Measurements from ENCODE around the gene ATXN7L1.
"Not testable (repeated sequence)": the region's sequence is repeated elsewhere in the genome, so short reads cannot be mapped to it uniquely, and the experiment has no call there.

ATXN7L1 gene

DNA sequence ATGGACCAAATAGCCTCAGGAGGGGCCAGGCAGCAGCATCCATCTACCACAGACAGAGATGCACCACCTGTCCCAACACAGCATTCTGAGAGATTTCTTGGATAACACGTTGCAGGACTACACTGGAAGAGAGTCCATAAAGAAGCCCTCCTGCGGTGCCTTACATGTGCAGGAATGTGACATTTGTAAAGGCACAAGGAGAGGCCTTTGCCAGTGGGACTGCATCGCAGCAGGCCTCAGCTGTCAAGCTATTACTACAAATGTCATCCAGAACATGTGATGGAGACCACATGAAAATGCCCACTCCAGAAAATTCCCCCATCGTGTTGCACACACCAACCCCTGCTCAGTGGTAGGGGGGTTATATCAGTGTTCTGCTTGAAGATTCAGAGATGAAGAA is 77.4 kb downstream of the ATXN7L1 start:
- FAIRE-seq = no peak

DNA sequence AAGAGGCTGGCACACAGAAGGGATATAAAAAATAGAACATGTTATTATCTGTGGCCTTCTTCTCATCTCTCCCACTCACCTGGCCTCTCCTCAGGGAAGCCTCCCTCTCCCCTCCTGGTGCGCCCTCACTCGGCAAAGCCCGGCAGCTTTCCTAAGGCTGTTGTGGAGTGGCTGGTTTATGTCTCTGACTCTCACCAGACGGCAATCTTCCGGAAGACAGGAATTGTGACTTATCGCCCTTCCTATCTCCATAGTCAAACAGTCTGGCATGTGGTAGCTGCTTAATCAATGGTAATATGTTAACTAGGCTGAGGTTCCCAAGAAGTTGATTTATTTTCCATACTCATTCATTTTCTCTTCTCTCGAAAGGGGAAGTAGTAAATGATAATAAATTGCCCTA is 78.7 kb downstream of the ATXN7L1 start:
- no peak for FAIRE-seq

DNA sequence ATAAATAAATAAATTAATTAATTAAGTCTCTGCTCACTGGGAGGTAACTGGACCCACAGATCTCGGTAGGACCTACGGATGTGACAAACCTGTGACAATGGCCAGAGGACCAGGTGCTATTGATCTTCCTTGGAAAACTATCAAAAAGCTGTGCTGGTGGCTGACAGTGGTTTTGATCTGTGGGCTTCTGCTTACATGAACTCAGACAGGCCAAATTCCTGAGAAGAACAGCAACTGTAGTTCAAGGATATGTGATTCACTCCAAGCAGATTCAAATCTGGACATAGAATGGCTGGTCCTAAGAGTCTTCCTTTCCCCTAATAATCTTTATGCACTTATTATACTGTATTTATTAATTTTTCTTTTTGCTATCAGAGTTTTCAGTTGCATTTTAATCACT is 80.0 kb downstream of the ATXN7L1 start:
- no peak for FAIRE-seq

DNA sequence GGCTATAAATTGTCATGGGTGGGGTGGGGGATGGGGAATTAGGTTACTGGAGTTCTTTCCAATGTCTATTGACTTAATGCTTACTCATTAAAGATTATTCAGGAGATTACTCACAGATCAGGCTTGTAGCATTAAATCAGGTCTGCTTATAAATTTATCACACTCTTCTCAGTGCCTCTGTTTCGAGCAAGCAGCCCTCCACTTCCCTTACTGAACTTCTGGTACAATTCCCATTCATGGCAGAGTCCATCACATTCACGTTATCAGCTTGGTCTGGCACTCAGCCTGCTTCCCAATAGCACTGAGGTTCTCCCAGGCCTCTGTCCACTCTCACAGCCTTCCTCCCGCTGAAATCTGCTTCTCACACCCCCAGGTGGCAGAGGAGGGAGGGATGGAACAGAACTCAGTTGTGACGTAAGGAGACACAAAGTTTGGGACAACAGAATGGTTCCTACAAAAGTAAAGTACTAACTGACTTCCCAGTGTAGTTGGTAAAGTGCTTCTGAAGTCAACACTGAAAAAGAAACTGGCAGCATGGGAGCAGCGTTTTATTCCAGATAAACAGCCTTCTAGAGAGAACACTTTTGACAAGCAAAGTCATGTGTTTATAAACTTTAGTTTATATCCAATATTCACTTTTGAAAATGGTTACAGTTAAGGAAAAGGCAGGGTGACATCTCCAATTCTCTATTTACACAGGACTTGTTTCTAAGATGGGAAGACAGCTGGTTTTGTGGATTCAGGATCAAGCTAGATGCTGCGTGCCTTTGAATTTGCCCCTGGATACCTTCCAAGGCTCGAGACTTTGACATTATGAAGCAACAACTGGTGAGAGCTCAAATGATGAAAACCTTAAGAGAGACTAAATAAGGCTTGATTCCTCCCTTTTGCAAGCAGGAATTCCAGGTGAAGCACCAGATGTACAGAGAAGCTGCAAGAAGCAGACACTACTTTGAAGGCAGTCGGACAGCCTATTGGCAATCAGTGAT is 81.4 kb downstream of the ATXN7L1 start:
- no peak for FAIRE-seq

DNA sequence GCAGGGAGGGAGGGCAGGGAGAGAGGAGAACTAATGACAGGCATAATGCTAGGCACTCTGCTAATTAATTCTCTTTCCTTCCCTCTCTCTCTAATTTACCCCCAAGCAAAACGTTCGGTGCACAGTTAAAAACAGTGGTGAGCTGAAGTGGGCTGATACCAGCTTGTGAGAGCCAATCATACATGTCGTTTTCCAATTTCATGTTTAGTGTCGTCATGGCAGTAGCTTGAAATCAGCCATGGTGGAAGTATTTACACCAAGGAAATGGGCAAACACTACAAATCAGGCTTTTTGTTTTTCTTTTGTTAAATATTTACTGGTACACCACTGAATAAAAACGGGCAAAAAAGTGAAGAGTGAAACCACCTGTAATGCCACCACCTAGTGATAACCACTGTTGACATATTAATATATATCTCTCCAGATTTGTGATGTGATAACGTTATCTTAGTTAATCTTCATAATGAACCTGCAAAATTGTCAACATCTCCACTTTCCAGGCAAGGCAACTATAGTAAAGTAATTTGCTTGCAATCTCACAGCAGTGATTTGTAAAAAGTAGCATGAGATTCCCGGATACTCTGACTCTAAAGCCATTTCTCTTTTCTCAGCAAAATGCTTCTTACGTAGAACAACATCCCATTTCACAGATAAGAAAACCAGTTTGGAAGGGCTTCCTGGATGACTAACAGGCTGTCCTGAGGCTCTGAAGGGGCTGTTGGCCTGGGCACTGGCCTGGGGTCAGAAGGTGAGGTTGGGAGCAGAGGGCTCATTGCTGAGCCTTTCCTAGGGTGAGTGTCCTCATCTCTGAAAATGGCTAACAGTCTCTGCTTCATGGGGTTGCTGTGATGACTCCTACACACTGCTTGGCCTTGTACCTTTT is 83.7 kb downstream of the ATXN7L1 start:
- no peak for FAIRE-seq

DNA sequence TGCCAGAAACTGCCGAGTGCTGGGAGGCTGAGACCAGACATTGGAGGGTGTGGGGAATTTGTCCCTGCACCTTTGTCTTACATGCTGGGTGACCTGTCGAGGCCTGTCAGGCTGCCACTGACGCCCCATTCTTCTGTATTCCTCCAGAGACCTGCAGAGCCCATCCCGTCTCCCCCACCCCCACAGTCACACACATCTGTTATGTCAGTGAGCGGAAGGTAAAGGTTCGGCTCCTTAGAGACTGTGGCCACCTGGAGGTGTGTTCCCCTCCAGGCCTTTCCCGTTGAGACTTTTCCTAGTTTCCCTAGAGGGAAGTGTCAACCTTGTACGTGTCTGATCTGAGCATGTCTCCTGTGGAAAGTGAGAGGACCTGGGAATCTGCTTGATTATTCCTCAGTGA is 84.5 kb downstream of the ATXN7L1 start:
- FAIRE-seq = no peak

DNA sequence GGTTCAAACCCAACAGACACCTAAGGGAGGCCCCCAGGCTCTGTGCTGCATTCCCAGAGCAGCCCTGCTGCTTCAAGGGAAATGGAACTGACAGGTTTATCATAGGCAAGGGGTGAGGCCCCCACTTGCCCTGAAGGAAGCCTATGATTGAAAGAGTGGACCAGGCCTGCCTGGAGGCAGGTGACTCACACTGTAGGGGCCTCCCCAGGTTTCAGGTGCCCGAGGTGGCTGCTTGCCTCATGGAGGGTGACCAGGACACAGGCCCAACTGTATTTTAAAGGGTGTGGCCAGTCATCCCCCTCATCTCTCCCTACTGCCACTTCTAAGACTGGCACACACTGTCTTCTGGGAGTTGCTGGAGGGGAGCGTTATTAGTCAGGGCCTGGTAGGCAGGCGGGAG is 85.4 kb downstream of the ATXN7L1 start:
- FAIRE-seq = no peak

DNA sequence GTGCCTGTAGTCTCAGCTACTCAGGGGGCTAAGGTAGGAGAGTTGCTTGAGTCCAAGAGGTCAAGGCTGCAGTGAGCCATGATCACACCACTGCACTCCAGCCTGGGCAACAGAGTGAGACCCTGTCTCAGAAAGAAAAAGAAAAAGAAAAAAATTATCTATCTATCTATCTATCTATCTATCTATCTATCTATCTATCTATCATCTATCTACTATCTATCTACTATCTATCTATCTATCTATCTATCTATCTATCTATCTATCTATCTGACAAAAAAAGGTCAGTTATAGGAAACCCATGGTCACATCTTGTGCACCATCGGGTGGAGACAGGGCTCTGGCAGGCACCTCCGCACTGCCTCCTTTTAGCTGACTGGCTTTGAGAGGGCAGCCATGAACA is 85.9 kb downstream of the ATXN7L1 start:
- not testable (repeated sequence) for FAIRE-seq

DNA sequence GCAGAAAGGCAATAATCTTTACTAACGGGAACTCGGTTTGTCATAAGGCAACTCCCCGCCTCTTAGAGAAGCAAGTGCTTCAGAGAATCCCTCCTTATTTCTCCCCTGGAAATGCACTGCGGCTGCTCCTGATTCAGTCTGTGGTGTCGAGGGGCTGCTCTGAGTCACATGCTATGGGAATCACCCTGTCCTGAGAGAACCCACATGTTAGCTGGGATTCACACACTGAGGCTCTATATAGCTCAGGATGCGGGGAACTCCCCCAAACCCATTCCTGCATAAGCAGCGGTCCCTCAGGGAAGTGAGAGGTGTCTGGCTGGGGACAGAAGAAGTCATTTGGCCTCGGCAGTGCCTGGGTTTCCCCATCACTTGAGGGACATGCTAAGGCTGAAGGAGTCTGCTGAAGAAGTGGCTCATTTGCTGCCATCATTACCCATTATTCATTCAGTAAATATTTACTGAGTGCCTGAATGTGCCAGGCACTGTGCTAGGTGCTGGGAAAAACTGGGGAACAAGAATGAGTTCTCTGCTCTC is 87.5 kb downstream of the ATXN7L1 start:
- FAIRE-seq = no peak

DNA sequence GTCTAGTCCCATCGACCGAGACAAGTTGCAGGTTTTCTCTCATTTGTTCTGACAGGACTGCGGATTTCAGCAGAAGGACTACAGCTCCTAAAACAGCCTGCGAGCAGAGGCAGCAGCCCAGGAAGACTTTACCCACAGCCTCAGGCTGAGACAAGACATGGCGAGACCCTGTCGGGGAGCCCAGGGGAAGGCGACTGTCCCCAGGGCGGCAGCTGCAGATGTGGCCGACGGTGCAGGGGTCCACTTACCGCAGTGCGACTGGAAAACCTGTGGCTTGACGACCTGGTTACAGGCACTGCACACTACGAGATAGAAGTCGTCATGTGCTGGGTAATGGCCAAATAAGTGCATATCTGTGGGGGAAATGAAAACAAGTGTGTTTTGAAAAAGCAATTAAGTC is 88.0 kb downstream of the ATXN7L1 start:
- FAIRE-seq = no peak

DNA sequence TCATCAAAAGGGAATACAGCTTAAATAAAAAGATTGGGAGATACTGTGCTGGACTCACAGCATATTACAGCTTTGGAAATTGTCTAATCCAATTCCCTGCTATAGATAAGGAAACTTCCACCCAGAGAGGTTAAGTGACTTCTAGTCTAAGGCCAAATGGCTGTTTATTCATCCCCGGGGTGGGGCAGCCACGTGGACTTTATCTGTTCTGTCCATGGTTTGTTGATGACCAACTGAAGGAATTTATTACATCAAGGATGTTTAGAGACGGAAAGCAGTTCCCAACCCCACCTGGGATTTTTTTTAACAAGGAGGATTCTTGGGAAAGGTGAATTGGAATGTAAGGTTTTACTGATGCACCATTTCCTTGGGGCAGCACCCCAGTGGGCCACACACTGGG is 88.6 kb downstream of the ATXN7L1 start:
- no peak for FAIRE-seq

DNA sequence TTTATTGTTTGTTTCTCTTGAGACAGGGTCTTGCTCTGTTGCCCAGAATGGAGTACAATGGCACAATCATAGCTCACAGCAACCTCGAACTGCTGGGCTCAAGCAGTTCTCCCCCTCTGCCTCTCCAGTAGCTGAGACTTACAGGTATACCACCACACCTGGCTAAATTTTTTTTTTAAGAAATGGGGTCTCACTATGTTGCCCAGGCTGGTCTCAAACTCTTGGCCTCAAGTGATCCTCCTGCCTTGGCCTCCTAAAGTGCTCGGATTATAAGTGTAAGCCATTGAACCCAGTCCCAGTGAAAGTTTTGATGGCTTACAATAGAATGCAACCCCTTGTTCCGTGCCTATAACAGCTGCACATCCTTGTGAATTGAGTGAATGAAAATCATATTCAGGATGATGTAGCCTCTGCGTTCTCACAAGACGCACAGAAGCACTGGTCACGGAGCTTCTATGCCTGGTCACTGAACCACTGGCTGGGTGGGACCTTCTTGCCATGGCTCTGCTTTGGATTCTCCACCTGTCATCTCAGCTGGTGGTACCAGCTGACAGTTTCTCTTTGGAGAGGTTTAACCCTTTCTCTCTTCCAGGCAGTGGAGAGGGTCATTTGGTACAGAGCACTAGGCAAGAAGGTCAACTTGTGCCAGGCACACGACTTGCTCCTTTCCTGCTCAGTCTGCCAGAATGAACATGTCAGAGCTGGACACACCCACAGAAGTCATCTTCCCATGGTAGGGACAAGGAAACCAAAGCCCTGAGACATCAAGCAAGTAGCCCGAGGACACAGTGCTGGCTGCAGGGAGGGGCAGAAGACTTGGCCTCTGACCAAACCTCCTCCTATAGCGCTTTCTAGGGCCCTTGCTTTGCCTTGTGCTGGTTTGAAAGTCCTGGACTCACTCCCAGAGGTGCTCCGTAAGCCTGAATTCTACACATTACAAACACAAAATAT is 89.6 kb downstream of the ATXN7L1 start:
- no peak for FAIRE-seq

DNA sequence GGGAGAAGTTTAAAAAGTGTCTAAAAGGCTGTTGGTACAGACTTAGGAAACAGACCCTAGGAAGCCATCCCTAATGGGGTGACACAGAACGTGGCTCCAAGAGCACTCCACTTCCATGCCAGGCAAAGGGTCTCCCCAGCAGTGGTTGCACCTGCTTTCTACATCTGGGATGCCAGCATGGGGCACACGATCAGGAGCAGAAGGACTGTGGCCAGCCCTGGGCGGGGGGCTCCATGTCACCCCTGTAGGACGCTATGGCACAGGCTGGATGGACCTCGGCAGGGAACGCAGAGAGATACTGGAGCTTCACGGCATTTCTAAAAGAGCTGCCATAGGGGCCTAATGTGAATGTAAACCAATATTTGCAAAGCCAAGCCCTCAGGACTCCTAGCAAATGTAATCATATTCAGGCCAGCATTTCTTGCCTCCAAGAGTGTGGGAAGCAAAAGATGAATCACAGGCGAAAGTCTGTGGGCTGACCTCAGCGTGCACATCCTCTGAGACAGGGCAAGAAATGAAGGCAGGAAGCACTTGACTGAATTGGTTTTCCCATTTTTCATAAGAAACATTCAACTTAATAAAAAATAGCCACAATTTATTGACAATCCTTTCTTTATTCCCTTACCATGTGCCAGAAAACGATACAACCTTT is 93.9 kb downstream of the ATXN7L1 start:
- FAIRE-seq = no peak

DNA sequence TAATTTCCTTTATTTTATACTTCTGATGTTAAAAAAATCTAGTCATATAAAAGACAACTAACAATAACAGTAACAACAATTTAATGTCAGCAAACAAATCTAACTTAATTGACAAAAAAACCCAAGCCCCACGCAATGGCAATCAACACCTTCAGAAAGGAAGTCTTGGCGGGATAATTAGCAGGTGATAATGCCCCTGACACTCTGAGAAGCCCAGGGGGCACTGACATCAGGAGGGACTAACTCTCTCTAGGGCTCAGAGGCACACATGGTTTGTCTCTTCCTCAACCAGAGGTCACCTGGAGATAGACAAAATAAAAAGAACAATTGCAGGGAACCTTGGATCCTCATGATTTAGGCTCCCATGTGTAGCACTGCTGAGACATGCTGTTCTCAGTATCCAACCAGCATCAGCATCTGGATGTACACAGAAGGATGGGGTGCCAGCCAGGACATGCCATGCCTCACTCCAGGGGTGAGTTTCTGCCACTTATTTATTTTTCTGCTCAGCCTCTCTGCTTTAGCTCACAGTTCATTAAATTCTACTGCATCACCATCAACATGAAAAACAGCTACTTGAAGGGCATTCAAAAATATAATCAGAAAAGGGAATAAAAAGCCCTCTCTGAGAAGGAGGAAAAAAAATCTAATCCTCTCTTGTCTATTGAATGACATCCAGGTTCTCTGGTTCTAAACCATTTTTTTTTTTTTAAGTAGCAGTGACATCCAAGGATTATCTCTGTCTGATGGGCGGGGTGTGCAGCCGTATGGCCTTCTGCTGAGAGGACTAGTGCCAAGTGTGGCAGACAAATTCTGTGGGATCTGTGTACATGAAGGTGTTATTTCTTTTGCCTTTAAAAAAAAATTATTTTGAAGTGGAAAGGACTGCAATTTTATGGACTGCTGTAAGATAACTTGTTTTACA is 96.3 kb downstream of the ATXN7L1 start:
- FAIRE-seq = no peak

DNA sequence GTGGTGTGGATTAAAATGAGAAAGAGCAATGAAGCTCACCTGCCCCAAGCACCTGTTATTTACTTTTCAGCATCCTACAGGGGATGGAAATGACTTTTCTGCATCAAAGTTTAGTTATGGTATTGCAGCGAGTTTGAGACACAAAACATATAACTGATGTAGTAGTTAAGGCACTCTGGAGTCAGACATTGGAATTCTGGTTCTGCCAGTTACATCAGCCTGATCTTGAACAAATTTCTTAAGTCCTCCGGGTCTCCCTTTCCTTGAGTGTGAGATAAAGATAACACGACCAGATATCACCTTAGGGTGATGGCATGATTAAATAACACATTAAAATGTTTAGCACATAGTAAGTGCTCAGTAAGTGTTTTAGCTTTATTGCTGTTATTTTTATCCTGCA is 97.4 kb downstream of the ATXN7L1 start:
- FAIRE-seq = no peak

DNA sequence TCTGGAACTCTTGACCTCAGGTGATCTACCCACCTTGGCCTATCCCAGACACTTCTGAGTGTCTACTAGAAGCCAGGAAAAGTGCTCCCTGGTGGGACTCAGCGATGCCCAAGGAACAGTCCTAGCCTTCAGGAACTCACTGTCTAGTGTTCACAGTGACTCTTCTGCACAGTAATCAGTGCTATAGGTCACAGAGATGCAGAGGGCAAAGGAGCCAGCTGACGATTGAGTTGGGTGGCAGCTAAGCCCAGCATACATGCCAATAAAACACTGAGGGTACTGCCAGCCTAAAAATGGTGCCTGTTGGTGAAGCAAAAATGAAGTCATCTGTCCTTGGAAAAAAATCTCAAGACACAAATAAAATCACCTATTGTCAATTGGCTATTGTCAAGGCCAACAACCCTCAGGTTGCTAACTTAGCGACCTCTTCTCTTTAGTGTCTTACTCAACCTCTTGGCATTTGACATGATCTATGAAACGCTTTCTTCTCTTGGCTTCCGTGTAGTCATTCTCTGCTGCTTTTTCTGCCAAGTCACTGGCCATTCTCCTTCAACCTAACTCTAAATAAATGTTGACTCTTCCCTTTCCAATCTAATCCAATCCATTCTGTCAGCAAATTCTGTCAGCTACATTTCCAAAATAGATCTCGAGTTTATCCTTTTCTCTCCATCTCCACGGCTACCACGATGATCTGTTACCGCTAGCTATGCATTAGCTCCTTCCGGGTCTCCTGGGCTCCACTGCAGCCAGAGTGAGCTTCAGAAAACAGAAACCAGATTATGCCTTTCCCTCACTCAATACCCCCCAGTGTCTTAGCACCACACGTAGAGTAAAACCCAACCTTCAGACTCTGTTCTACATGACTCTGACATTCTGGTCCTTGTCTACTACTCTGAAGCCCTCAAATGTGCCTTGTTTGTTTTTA is 99.2 kb downstream of the ATXN7L1 start:
- no peak for FAIRE-seq

DNA sequence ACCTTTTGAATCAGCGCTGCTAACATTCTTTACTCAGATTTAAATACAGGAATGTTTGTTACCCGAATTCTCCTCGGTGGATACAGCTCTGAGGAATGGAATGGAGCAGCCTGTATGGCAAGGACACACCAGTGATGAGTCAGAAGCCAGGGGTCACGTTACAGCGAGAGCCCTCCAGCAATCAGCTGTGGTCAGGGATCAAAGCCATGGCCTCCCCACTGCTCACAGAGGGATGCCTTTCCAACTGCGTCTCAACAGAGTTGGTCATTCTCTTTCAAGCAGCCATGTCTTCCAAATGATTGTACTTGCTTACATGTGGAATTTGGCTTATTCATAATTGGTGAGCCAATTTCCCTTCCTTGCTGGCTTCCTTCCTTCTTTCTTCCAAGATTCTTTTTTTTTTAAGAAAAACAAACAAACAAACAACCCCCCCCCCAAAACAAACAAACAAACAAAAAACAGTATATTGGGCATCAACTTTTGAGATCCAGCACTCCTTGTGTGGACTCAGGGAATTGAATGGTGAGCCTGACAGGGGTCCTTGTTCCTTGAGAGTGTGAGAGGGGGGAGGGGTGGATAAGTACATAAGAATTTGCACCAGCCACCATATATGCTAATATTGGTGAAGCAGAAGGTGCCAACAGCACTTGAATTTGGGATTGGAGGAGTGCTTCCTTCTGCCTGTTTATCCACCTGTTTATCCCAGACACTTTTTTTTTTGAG is 100.2 kb downstream of the ATXN7L1 start:
- no peak for FAIRE-seq

DNA sequence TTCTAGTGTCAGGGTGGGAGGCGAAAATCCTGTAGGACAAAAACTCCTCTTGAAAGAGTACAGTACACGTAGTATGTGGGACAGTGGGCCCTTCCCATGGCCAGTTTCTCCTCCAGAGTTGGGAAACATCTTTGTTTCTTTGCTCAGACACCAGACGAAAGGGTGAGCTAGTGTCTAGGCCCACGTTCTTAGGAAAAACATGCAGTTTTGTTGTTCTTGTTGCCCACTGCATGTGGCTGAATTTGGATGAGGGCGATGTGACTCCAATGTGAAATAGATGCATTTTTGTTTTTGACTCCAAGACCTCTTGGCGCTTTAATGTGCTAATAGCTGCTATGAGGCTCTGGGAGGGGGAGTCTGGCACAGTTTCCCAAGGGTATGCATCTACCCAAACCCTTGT is 100.8 kb downstream of the ATXN7L1 start:
- no peak for FAIRE-seq

DNA sequence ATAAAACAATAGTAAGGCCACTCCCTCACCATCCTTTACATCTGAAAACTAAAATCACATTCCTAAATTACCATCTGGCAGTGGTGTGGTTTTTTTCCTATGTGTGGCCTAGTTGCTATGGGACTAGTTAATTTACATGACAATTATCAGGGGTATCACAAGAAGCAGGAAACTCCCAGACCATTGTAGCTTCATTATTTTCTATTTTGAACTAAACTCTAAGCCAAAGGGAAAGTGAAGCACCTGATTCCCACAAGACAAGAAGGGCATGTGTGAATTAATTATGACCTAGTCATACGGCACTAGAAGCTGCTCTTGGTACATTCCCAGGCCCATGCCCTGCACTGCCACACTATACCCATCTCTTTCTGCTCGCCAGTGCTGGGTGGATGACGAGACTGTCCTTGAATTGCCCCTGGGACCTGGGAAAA is 103.4 kb downstream of the ATXN7L1 start:
- no peak for FAIRE-seq

Measured in A204.1 (cell line).